ENCODE measurements around the gene GNPTG. TPM values are rescaled to one million over a fixed set of nuclear protein-coding genes. Genes with fewer than 3 reads are reported as not detected.

Gene GNPTG
- total RNA-seq, 1 experiment from 2014 or later = 29.4 TPM

GRCh38 chr16:1345651-1346421, 5.9 kb upstream of the GNPTG start:
- peaks cover 3 to 18% (median 12%) of the 10 kb centered on the region in 3 experiments; a peak in 5 of 7 replicates for H3K36me3 Mint-ChIP-seq (ENCODE audit: insufficient read depth in 1 of 3, low read depth in 3 of 3)
- Histone ChIP-seq H2BK120ac (ENCODE audit: low read depth, low read length, poor library complexity, severe bottlenecking) (no peak overlapping the region), H4K20me1 (ENCODE audit: control insufficient read depth, insufficient read depth, insufficient read length) (no peaks in the 10 kb centered on the region), H4K5ac (ENCODE audit: insufficient read length, low read depth, low read length) (no peak overlapping the region), H2BK12ac (ENCODE audit: insufficient read length, low read depth, low read length) (no peak overlapping the region), H3K9ac (ENCODE audit: extremely low read depth, insufficient read length, low read length) (no peak overlapping the region), H3K4me2 (ENCODE audit: insufficient read depth, insufficient read length, low read length) (no peak overlapping the region), H4K91ac (ENCODE audit: insufficient read length, low read depth, low read length) (no peak overlapping the region), H3T11ph (ENCODE audit: low read length) (no peak overlapping the region), H2BK20ac (ENCODE audit: low read depth, low read length, poor library complexity, severe bottlenecking) (no peak overlapping the region), H3K4me1 (ENCODE audit: insufficient read depth, low read length) (no peaks in the 10 kb centered on the region), H2AFZ (ENCODE audit: low read length) (no peak overlapping the region), H3K9me3 (ENCODE audit: control insufficient read depth, low read depth, low read length) (no peaks in the 10 kb centered on the region), H3K79me1 (ENCODE audit: insufficient read depth, low read depth, low read length, poor library complexity, severe bottlenecking) (no peaks in the 10 kb centered on the region), H2BK15ac (ENCODE audit: low read depth, low read length) (no peak overlapping the region), H3K56ac (ENCODE audit: insufficient read length, low read depth, low read length) (no peak overlapping the region), H3K23me2 (ENCODE audit: insufficient read length, low read depth, low read length, poor library complexity, severe bottlenecking) (no peaks in the 10 kb centered on the region), H3K27ac (ENCODE audit: insufficient read length, low read depth, low read length) (no peak overlapping the region), H3K4ac (ENCODE audit: low read depth, low read length) (no peak overlapping the region), H3K14ac (ENCODE audit: insufficient read depth, low read length) (no peak overlapping the region), H3K79me2 (ENCODE audit: insufficient read depth, low read length) (no peaks in the 10 kb centered on the region), H2AK5ac (ENCODE audit: insufficient read length, low read length) (no peak overlapping the region), H3K18ac (ENCODE audit: insufficient read length, low read depth, low read length) (no peak overlapping the region), H3K27me3 (ENCODE audit: insufficient read depth, low read length) (no peaks in the 10 kb centered on the region), H2BK5ac (ENCODE audit: insufficient read length, low read length) (no peak overlapping the region), H4K8ac (replicated peaks; ENCODE audit: insufficient read length, low read depth, low read length) (no peak overlapping the region), H3K23ac (ENCODE audit: insufficient read length, low read depth, low read length) (no peak overlapping the region)
- peaks cover 11% of the 10 kb centered on the region for H3K27me3 Mint-ChIP-seq (ENCODE audit: low read depth)
- peaks cover 6 to 7% of the 10 kb centered on the region in 2 experiments for H3K4me1 Mint-ChIP-seq
- no peak overlapping the region for H3K27ac Mint-ChIP-seq
- DNase-seq = no peak
- no peak overlapping the region for H3K4me3 Mint-ChIP-seq
- H3K9me3 Mint-ChIP-seq = no peaks in the 10 kb centered on the region
- no CpG with 5 or more reads among the region's 31 CpGs for WGBS (ENCODE audit: extremely low coverage, insufficient read length, low lambda C conversion rate)
- TF ChIP-seq, protein P1, sequence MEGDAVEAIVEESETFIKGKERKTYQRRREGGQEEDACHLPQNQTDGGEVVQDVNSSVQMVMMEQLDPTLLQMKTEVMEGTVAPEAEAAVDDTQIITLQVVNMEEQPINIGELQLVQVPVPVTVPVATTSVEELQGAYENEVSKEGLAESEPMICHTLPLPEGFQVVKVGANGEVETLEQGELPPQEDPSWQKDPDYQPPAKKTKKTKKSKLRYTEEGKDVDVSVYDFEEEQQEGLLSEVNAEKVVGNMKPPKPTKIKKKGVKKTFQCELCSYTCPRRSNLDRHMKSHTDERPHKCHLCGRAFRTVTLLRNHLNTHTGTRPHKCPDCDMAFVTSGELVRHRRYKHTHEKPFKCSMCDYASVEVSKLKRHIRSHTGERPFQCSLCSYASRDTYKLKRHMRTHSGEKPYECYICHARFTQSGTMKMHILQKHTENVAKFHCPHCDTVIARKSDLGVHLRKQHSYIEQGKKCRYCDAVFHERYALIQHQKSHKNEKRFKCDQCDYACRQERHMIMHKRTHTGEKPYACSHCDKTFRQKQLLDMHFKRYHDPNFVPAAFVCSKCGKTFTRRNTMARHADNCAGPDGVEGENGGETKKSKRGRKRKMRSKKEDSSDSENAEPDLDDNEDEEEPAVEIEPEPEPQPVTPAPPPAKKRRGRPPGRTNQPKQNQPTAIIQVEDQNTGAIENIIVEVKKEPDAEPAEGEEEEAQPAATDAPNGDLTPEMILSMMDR (conservative IDR thresholded peaks at IDR 0.05) = no peak
